DND-41 (cell line): ENCODE data around the gene DNM3.

ENCODE experiments used
- ATAC-seq: fragments of 200-7000 bp; cut with Tn5 transposase; 3 replicates; pipeline ENCODE4 v1.9.1; 2021; ENCODE audit warnings: low read depth; ENCODE audit not compliant: insufficient read depth
- DNase-seq: peaks from one replicate; pipeline ENCODE4 v3.0.0-alpha.2; 2020
- H2AFZ ChIP-seq: 2 replicates; pipeline ENCODE4 v1.6.0; 2012; ENCODE audit warnings: low read depth, low read length
- H3K27ac ChIP-seq: 2 replicates; pipeline ENCODE4 v1.5.1; 2012; ENCODE audit warnings: low read length, inconsistent platforms
- H3K27me3 ChIP-seq: fragments of 200-600 bp; sonication (generic); 2 replicates; pipeline ENCODE4 v1.6.0; 2012; ENCODE audit warnings: low read length, mild to moderate bottlenecking, inconsistent platforms; ENCODE audit not compliant: insufficient read depth, poor library complexity
- H3K36me3 ChIP-seq: 2 replicates; pipeline ENCODE4 v1.5.1; 2012; ENCODE audit warnings: low read length, inconsistent platforms; ENCODE audit not compliant: insufficient read depth
- H3K4me1 ChIP-seq: 2 replicates; pipeline ENCODE4 v1.5.1; 2012; ENCODE audit warnings: mild to moderate bottlenecking, low read length; ENCODE audit not compliant: insufficient read depth
- H3K4me2 ChIP-seq: 2 replicates; pipeline ENCODE4 v1.6.0; 2012; ENCODE audit warnings: mild to moderate bottlenecking, moderate library complexity, low read length, inconsistent platforms; ENCODE audit not compliant: insufficient read depth
- H3K4me3 ChIP-seq, 2 experiments: fragments of 200-600 bp in 1 of 2; shearing (Covaris generic) in 1 of 2; 2 replicates each; pipeline ENCODE4 v1.5.1; 2012 to 2016; ENCODE audit warnings: inconsistent platforms in 2 of 2, low read length in 2 of 2, mild to moderate bottlenecking in 2 of 2, low read depth in 1 of 2, moderate library complexity in 1 of 2
- H3K79me2 ChIP-seq: 2 replicates; pipeline ENCODE4 v1.6.0; 2012; ENCODE audit warnings: low read length, inconsistent platforms; ENCODE audit not compliant: insufficient read depth
- H3K9ac ChIP-seq: 2 replicates; pipeline ENCODE4 v1.6.0; 2012; ENCODE audit warnings: low read depth, mild to moderate bottlenecking, inconsistent platforms, low read length, moderate library complexity
- H3K9me3 ChIP-seq: 2 replicates; pipeline ENCODE4 v1.5.1; 2012; ENCODE audit warnings: low read length, moderate library complexity, mild to moderate bottlenecking, inconsistent platforms; ENCODE audit not compliant: insufficient read depth, severe bottlenecking
- H4K20me1 ChIP-seq: 2 replicates; pipeline ENCODE4 v1.6.0; 2012; ENCODE audit warnings: low read length; ENCODE audit not compliant: insufficient read depth
- CTCF ChIP-seq: IDR thresholded peaks from 2 replicates; pipeline ENCODE4 v1.5.1; 2012; ENCODE audit warnings: borderline replicate concordance, low read length, moderate library complexity, mild to moderate bottlenecking; ENCODE audit not compliant: poor library complexity, severe bottlenecking; ENCODE audit errors: extremely low read depth
- EZH2 ChIP-seq: IDR thresholded peaks from 3 replicates; pipeline ENCODE4 v1.6.1; 2012; ENCODE audit warnings: borderline replicate concordance, low read depth, mild to moderate bottlenecking, moderate library complexity, low read length, inconsistent platforms; ENCODE audit not compliant: severe bottlenecking

DNM3 gene

GRCh38 chr1:172397221-172397620 is 555.9 kb downstream of the DNM3 start:
- H3K36me3 ChIP-seq = no peaks in the 10 kb centered on the region
- H3K27me3 ChIP-seq = no peaks in the 10 kb centered on the region
- H3K4me1 ChIP-seq = peaks cover 7% of the 10 kb centered on the region
- H3K79me2 ChIP-seq = no peaks in the 10 kb centered on the region
- no peak overlapping the region for H3K4me2 ChIP-seq
- no peak overlapping the region for H2AFZ ChIP-seq
- ATAC-seq (no peak), DNase-seq (no peak)
- H3K27ac ChIP-seq = no peak overlapping the region
- no peaks in the 10 kb centered on the region for H3K9me3 ChIP-seq
- no peaks in the 10 kb centered on the region for H4K20me1 ChIP-seq
- H3K4me3 ChIP-seq = no peak overlapping the region
- no peak overlapping the region for H3K9ac ChIP-seq
- TF ChIP-seq EZH2 = no peak
- no peak for TF ChIP-seq CTCF

GRCh38 chr1:172397633-172398032 is 556.3 kb downstream of the DNM3 start:
- Histone ChIP-seq H3K27ac (no peak overlapping the region), H3K4me1 (peaks cover 7% of the 10 kb centered on the region), H3K79me2 (no peaks in the 10 kb centered on the region), H3K4me2 (no peak overlapping the region), H3K9me3 (no peaks in the 10 kb centered on the region), H2AFZ (no peak overlapping the region), H3K36me3 (no peaks in the 10 kb centered on the region), H4K20me1 (no peaks in the 10 kb centered on the region), H3K4me3 (no peak overlapping the region), H3K9ac (no peak overlapping the region), H3K27me3 (no peaks in the 10 kb centered on the region)
- DNase-seq = no peak
- TF ChIP-seq CTCF = no peak
- TF ChIP-seq EZH2 = no peak
- no peak for ATAC-seq

GRCh38 chr1:172398193-172398592 is 556.9 kb downstream of the DNM3 start:
- Histone ChIP-seq H3K4me1 (peaks cover 7% of the 10 kb centered on the region), H3K36me3 (no peaks in the 10 kb centered on the region), H4K20me1 (no peaks in the 10 kb centered on the region), H3K4me2 (no peak overlapping the region), H3K27ac (no peak overlapping the region), H2AFZ (no peak overlapping the region), H3K9me3 (no peaks in the 10 kb centered on the region), H3K4me3 (no peak overlapping the region), H3K79me2 (no peaks in the 10 kb centered on the region), H3K27me3 (no peaks in the 10 kb centered on the region), H3K9ac (no peak overlapping the region)
- ATAC-seq = no peak
- DNase-seq = no peak
- TF ChIP-seq EZH2 (no peak), CTCF (no peak)
